NCI-H1694 (cell line): ENCODE results near the gene SMARCAL1.

ENCODE experiments used
- DNase-seq: peaks from one replicate; lab custom pipeline; 2025; lab: John Stamatoyannopoulos, UW

SMARCAL1 gene

GRCh38 chr2:216392945-216393840 lies 19.1 kb upstream of the SMARCAL1 start:
- DNase-seq, result no peak

GRCh38 chr2:216394881-216395280 lies 17.4 kb upstream of the SMARCAL1 start:
- DNase-seq, result no peak

GRCh38 chr2:216399621-216400020 lies 12.7 kb upstream of the SMARCAL1 start:
- DNase-seq, result no peak

- no peak for DNase-seq
These were observed 9.5 kb upstream of the SMARCAL1 start for GRCh38 chr2:216402751-216403150.

GRCh38 chr2:216404010-216404618 lies 8.2 kb upstream of the SMARCAL1 start:
- peak; percentile 54 for DNase-seq

- no peak for DNase-seq
These were observed 6.7 kb upstream of the SMARCAL1 start for GRCh38 chr2:216405588-216405987.

GRCh38 chr2:216406826-216407225 lies 5.5 kb upstream of the SMARCAL1 start:
- DNase-seq, result no peak

- peak; percentile 45 for DNase-seq
These were observed 3.6 kb upstream of the SMARCAL1 start for GRCh38 chr2:216408426-216409290.

GRCh38 chr2:216410550-216410949 lies 1.7 kb upstream of the SMARCAL1 start:
- DNase-seq, result no peak

GRCh38 chr2:216413882-216414281 lies 1.6 kb downstream of the SMARCAL1 start:
- DNase-seq, result no peak

GRCh38 chr2:216414772-216415319 lies 2.6 kb downstream of the SMARCAL1 start:
- DNase-seq, result no peak

GRCh38 chr2:216415541-216415940 lies 3.3 kb downstream of the SMARCAL1 start:
- no peak for DNase-seq

GRCh38 chr2:216416571-216417307 lies 4.5 kb downstream of the SMARCAL1 start:
- DNase-seq, result no peak

- DNase-seq, result no peak
These were observed 6.7 kb downstream of the SMARCAL1 start for GRCh38 chr2:216418981-216419380.

- DNase-seq, result no peak
These were observed 8.2 kb downstream of the SMARCAL1 start for GRCh38 chr2:216420367-216421101.

- DNase-seq, result no peak
These were observed 10.8 kb downstream of the SMARCAL1 start for GRCh38 chr2:216423071-216423470.

GRCh38 chr2:216424274-216424673 lies 12.0 kb downstream of the SMARCAL1 start:
- DNase-seq, result no peak

GRCh38 chr2:216425008-216425787 lies 12.9 kb downstream of the SMARCAL1 start:
- no peak for DNase-seq

GRCh38 chr2:216426166-216426777 lies 14.0 kb downstream of the SMARCAL1 start:
- no peak for DNase-seq
